GM12872 (cell line): ENCODE data around the gene PLEKHJ1.

Experiments used
- TF ChIP-seq, protein P1 (sequence below): IDR thresholded peaks from 3 replicates; pipeline ENCODE4 v1.5.1; 2011; ENCODE audit warnings: low read depth, mild to moderate bottlenecking, low read length, moderate library complexity; ENCODE audit not compliant: insufficient read depth

PLEKHJ1 gene

DNA sequence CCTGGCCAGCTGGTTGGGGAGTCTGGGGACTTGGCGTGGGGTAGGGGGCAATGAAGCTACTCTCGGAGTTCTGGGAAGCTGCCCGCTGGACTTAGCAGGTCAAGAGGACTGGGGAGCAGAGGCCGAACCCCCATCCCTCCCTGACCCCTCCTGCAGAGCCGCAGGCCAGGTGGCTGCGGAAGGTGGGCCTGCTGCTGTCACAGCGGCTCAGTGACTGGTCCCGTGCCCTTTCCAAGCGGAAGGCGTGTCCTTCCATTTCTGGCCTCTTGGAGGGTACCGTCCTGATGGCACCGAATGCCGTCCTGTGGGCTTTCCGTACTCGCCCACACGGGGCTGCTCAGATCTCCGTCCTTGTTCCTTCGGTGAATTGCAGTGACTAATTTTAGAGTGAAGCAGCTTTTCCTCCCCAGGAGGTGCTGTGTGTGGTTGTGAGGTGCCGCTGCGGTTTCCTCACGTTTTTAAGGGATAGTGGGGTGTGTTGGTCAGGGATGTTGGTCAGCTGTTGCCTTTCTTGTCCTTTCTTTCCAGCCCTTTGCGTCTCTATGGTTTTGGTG lies 51.6 kb downstream of the PLEKHJ1 start:
- TF ChIP-seq, protein P1, sequence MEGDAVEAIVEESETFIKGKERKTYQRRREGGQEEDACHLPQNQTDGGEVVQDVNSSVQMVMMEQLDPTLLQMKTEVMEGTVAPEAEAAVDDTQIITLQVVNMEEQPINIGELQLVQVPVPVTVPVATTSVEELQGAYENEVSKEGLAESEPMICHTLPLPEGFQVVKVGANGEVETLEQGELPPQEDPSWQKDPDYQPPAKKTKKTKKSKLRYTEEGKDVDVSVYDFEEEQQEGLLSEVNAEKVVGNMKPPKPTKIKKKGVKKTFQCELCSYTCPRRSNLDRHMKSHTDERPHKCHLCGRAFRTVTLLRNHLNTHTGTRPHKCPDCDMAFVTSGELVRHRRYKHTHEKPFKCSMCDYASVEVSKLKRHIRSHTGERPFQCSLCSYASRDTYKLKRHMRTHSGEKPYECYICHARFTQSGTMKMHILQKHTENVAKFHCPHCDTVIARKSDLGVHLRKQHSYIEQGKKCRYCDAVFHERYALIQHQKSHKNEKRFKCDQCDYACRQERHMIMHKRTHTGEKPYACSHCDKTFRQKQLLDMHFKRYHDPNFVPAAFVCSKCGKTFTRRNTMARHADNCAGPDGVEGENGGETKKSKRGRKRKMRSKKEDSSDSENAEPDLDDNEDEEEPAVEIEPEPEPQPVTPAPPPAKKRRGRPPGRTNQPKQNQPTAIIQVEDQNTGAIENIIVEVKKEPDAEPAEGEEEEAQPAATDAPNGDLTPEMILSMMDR: no peak
